Left forelimb (tissue), 1 donor: ENCODE measurements around the gene OR51E2.
"Not testable (repeated sequence)": the region's sequence is repeated elsewhere in the genome, so short reads cannot be mapped to it uniquely, and the experiment has no call there.

Experiments used
- DNase-seq: peaks from one replicate; pipeline ENCODE4 v3.0.0-alpha.2; 2018; ENCODE audit warnings: low spot score

Gene OR51E2, protein sequence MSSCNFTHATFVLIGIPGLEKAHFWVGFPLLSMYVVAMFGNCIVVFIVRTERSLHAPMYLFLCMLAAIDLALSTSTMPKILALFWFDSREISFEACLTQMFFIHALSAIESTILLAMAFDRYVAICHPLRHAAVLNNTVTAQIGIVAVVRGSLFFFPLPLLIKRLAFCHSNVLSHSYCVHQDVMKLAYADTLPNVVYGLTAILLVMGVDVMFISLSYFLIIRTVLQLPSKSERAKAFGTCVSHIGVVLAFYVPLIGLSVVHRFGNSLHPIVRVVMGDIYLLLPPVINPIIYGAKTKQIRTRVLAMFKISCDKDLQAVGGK

DNA sequence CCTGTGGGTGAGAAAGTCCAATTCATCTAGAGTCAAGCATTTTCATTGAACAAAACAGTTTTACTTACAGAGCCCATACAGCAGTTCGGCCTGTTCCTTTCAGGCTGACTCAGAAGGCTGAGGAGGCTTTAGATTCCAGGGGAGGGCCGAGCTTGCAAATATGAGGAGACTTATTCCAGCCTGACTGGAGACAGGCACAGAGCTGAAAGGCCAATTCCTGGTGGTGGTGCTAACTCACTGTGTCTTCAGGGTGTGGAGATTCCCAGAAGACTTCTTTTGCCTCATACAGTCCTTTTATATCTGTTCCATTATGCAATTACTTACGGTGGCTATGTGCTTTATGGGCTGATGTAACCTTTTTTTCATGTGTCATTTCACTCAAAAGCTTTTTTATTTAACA, at the start of gene OR51E2:
Gene OR51E2, minus strand, starts transcription at position 269 of the 400 bp plus-strand sequence. CDS start 15,142 bp downstream, outside the sequence.
- no peak for DNase-seq

DNA sequence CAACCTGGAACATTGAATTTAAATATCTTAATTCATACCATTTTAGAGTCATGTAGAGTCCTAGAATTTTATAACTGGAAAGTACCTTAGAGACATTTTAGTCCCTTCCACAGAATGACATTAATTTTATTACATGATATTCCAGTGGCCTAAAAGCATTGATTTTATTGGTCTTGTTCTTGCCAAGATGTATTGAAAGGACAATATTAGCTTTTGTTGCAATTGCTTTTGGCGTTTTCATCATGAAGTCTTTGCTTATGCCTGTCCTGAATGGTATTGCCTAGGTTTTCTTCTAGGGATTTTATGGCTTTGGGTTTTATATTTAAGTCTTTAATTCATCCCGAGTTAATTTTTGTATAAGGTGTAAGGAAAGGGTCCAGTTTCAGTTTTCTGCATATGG, 43.1 kb upstream of the OR51E2 start:
- DNase-seq = no peak

DNA sequence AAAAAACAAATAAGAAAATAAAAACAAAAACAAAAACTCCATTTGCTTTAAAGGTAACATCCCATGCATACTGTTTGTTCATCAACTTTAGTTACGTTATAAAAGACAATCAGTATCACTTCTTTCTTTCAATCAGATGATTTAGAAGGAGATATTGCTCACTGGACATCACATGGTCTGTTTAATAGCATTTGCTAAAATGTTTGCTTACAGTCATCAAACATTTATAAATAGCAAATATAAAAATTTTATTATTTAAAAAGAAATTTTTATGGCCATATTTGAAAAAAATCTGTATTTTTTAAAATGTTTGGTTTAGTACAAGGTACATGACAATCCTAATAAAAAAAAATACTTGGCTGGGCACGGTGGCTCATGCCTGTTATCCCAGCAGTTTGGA, 29.5 kb upstream of the OR51E2 start:
- DNase-seq = no peak

DNA sequence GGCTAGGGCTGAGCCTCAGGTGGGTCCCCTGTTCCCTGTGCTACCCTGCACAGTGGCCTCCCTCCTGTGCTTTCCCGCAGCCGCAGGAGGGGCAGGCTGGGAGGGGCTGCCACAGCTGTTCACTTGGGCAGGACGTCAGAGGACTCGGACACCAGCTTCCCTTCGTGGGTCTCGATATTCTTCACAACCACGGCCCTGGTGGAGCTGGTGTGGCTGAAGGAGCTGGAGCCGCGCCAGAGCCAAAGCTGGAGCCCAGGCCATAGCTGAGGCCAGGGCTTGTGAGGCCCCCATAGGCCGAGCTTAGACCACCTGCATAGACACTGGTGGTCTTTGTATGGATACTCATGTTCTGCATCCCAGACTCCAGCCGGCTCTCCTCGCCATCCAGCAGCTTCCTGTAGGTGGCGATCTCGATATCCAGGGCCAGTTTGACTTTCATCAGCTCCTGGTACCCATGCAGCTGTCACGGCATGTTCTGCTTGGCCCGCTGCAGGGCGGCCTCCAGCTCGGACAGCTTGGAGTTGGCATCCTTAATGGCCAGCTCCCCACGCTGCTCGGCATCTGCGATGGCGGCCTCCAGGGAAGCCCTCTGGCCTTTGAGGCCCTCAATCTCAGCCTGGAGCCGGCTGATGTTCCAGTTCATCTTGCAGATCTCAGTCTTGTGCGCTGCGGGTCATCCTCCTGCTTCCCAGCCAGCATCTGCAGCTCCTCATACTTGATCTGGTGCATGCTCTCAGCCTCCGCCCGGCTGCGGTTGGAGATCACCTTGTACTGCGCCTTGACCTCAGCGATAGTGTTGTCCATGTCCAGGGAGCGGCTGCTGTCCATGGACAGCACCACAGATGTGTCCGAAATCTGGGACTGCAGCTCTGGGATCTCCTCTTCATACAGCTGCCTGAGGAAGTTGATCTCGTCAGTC, 25.2 kb upstream of the OR51E2 start:
- not testable (repeated sequence) for DNase-seq

DNA sequence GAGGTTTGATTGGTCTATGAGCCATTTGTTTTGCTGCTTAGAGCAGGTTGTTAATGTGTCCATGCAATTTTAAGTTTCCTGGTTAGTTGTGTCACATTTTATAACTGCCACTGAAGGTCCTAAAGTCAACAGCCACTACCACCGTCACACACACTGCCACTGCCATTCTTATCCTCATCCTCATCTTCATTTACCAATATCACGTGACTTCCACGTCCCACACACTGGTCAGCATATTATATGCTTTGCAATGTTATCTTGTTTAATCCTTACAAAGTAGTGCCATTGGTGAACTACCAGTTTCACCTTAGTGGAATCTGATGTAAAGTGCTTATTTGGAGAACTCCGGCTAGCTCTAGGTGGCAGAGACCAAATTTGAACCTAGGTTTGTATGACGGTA, 16.6 kb upstream of the OR51E2 start:
- no peak for DNase-seq

DNA sequence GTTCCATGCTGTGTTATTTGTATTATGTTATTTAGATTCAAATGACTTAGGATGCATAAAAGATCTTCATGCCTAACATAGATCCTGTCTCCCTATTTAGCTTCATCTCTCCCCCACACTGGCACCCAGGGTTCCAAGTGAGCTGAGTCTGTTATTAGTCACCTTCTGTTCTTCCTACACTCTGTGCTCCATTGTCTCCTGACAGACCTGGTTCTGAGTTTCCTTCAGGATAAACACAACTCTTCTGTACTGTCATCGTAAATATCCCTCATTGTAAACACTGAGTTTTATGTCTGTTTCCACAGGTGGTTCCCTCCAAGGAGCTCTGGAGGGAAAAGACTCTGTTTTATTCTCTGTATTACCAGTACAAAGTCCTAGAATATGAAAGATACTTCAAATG, 15.6 kb upstream of the OR51E2 start:
- no peak for DNase-seq

DNA sequence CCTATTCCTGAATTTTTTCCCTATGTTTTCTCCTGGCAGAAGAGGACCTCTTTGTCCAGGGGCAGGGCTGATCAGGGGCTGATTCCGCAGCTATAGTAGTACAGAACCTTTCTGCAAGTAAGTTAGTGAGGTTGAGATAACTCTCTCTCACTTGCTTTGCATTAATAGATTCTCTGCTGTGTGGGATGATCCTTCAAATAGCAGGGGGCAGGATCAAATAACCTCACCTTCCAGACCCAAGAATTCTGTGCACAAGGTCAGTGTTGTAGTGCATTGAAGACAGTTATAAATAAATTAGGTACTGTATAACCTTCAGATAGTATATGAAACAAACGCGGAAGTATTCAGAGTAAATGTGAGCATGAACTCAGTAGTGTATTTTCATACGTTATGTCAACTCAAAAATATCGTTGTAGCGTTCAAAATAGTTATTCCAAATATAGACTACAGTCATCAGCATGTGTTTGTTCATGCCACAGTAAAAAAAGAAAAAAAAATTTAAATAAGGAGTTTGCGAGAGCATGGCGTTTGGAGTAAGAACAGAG, 7.2 kb upstream of the OR51E2 start:
- no peak for DNase-seq

DNA sequence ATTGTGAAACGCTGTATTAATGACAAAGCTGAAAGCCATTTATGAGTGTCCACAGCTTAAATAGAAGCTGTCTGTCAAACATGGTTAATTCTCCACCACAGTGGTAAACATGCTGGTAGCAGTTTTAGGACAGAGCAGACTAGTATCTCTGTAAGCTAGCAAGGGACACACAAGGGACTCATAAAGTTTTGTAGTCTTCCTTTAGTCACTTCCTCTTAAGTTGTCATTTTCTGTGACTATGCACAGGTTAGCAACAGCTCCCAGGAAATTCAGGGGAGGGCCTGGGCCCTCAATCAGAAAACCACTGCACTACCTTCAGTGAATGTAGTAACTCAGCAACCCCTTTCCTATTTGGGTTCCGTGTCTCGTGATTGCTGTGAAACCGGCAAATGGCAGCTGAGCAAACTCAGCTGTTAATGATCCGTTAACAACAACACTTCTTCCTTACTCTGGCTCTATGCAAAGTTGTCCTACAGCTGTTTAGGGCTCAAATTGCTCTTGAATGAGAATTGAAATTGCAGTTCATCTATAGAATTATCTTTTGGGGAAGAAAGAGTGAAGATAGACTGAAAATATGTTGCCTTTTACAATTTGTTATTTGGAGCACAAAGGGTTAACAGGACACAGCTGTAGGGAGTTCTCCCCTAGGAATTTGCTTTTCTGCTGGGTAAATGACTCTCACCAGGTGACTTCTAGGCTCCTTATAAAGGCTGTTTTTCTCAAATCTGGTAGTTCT, 6.6 kb upstream of the OR51E2 start, which contains the start of gene MMP26:
Gene MMP26, plus strand, starts transcription at position 731 of the 736 bp plus-strand sequence.
- DNase-seq = no peak

DNA sequence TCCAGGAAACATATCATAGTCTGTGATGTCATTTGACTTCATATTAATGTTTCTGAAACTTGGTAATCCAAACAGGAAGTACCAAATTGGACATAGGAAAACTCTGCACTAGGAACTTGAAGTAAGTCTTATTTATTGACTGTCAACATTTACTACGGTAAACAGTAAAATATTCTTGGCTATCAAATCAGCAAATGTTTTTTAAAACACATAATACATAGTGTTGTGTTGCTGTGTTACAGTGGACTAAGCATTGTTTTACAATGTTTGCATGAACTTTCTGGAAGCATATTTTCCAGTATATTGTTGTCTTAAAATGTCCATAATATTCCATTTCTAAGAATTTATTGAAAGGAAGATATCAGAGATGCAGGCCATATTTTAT, 2.8 kb upstream of the OR51E2 start:
- no peak for DNase-seq

DNA sequence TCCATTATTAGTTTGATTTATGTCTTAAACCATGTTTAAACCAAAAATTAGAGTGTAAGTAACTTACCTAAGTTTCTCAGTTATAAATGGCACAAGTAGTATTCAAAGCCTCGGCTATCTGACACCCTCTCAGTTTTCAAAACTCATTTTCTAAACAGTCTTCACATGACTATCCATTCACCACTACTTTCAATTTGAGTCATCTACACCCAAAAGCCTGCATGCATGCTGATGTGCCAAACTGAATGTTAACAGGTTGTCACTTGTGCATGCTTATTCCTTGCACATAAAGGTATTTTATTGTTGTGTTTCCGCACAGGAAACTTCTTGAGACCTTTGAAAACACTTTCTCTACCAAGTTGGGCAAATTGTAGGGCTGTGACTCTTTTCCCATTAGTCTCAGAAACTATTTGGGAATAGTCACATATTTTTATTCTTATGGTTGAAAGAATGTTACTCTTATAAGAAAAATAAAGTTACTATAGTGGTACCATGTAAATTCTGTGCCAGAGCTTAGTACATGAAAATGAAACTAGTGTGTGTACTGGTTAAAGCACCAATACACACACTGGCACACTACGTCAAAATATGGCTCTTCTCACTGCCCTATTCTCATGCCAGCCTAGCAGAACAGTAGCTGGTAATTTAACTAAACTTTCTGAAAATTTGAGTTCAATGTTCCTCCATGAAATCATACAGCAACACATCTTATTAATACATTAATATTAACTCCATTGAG, 2.2 kb upstream of the OR51E2 start:
- no peak for DNase-seq

DNA sequence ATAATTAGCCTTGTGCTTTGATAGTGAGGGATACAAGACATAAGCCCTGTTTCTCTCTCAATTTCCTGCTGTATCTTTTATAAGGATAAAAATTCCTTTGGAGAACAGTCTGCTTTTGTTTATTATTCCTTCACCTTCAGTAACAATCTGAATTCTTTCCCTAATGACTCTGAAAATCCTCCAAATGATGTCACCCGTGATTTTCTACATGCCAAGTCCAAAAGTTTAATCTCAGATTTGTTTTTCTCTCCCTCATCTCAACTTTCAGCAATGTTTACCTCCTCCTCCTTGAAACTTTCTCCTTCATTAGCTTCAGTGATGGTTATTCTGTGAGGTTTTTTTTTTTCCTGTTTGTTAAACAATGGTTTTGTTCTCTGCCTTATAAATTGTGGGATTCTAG, 2.2 kb downstream of the OR51E2 start:
- no peak for DNase-seq

DNA sequence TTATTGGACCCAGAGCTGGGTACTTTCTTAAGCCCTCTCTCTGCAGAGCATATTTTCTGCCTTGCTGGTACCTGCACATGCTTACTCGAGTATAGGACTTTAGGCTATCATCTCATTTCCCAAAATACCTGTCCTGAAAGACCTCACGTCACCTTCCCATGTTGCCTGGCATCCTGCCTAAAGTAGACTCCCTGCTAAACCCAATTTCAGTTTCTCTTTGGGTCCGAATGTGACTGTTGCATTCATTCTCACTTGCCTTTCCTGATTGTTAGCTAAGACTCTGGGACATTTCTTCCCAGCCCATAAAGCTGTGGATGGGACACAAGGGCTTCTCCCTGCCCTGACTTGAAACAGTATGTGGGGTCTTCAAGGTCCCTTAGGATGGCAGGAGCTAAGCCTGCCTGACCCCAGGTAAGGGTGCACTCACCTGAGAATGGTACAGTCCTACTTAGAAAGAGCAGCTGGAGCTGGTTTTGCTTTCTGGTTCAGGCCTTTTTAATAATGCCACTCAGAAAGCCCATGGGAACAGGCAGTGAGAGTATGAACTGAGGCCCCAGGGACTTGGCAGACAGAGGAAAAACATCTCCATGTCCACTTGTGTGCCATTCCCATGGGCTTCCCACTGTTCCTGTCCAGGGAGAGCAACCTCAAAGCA, 12.9 kb downstream of the OR51E2 start:
- no peak for DNase-seq

DNA sequence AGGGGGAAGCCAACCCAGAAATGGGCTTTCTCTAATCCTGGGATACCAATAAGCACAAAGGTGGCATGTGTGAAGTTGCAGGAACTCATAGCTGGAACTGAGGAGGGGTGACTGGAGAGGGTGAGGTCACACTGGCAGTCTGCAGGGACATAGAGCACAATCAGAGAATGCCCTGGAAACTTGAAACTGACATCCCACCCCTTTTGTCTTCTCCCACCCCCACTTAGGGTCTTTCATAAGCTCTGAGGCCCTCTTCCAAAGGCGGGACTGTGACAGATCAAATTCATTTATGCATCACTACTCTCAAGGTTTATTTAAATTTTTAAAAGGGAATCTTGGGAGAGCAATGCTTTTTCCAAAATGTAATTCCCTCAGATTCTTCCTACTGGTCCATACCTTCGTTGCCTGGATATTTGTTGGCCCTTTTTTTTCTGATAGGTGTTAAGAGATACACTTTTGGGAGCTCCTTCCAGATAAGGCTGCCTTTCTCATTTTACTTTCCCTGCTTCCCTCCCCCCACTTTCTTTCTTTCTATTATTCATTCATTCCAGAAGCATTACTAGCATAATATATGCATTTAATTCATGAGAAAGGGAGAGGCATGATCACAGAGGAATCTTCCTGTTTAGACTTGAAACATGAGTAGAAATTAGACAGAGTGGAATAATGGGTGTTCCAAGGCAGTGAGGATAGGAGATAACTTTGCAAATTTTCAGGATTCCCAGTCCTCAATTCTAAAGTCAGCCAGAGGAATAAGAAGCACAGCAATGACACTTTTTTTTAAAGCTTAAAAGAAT, 14.8 kb downstream of the OR51E2 start:
- DNase-seq = no peak

DNA sequence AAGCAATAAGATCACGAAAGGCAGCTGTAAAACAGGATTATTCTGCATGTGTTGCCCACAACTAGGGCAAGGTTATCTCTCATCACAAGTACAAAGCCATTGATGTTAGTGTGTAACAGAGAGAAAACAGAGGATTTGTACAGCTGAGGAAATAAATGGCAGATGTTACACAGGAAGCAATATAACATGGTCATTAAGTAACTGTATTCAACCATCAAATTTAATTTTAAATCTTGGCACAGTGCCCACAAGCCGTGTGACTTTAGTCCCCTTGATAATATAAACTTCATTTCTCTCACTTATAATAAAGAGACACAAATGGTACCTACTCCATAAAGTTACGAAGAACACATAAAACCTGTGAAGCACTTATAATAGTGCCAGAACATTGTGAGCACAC, 17.3 kb downstream of the OR51E2 start:
- DNase-seq = no peak

DNA sequence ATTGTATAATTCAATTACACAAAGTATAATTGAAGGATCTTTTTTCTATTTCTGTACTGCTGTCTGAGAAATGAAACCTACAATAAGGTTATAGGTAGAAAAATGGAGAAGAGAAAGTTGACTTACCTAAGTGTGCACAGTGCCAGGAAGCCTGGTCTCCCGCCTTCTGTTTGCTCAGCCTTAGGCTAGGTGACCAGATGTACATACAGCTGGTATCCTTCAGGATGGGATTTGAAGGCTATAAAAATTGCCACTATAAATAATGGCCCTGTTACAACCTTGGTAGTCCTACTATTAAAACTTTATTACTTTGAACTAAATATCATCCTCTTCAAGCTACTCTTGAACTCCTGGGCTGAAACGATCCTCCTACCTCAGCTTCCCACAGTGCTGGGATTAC, 19.7 kb downstream of the OR51E2 start:
- no peak for DNase-seq

DNA sequence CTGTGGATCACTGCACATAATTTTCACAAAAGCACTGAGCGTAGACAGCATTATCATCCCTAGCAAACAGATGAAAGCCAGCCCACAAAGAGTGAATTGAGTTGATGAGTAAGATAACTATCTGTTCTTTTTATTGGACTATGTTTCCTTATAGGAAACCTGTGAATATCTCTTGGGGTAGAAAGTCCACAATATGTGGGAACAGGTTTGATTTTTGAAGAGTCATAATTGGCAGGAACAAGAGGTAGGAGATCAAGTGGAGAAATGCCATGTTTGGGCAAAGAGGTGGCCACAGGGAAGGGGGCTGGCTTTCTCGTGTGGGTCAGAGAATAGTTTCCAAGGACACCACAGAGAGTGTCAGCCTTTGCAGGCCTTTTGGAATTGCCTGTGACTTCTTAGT, 23.9 kb downstream of the OR51E2 start:
- no peak for DNase-seq

DNA sequence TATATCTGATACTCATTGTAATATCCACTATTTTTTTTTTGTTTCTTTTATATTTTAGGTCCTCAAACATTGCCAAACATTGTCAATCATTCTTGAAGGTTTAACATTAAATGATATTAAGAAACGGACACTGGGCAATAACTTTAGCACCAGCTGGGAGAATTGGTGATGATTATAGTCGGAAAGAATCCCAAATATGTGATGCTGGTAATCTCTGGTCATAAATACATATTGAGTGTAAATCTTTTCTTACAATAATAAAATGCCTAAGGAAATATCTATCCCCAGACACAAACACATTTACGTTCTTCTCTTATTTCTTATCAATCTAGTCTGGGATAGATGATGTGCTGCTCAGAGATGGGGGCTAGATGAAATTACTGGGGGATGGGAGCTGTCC, 25.2 kb downstream of the OR51E2 start:
- DNase-seq = no peak

DNA sequence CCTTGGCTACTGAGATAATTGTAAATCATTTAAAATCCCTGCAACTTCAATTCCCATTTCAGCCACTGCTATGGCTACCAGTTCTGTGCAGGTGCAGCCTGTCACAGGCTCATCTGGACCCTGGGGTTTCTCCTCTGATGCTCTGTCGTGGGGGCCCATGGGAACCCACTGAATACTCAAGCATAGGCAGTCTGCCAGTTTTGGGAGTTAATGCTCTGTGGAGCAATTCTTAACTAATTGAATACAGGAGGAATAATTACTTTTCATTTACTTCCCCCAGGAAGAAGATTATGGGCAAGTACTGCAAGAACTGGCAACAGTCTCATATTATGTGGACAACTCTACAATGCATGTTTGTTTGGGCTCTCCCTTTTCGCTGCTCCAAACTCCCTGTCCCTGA, 25.9 kb downstream of the OR51E2 start:
- DNase-seq = no peak

DNA sequence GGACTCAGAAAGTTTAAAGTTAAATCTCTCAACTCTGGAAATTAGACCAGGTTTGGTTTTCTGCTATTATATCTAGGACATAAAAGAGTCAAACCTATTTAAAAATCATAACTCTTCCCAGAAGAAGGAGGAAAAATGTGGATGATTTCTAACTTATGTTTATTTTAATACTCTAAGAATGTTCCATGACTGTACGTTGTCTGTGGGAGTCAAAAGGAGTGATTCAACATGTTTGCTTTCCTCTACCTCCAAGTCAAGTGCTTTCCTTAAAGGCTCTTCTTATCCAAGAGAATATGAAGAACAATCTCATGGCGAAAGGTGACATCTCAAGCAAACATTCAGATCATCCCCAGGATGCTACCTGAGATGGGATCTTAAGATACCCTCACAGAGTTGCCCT, 32.2 kb downstream of the OR51E2 start:
- no peak for DNase-seq

DNA sequence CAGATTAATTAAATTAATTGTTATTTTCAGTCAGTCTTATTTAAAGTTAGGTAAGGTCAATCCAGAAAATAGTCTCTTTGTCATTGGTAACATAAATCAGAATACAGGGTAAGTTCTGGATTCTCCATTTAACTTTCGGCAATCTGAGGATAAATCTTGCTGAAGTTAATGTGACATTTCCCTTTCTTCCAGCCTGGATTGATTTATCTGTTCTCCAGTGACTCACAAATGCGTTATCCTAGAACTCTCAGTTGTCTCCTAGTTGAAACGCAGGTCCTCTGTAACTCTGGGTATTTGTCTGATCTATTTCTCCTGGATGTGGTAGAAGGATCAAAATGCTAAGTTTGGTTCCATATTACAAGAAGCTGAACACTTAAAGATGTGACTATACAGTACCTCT, 32.9 kb downstream of the OR51E2 start:
- no peak for DNase-seq
